HG03442 (cell line): Measurements from ENCODE around the gene NAPB.

Experiments
- ATAC-seq: cut with Tn5 transposase; IDR thresholded peaks from one replicate; pipeline ENCODE4 v1.9.1; 2021; ENCODE audit warnings: mild to moderate bottlenecking, moderate library complexity; ENCODE audit not compliant: unreplicated experiment

Gene NAPB

GRCh38 chr20:23438661-23439060 is 17.4 kb upstream of the NAPB start:
- ATAC-seq = no peak

- ATAC-seq = no peak
Observed at GRCh38 chr20:23437126-23437899, 16.0 kb upstream of the NAPB start.

- ATAC-seq = no peak
Observed at GRCh38 chr20:23436681-23437080, 15.4 kb upstream of the NAPB start.

- no peak for ATAC-seq
Observed at GRCh38 chr20:23435626-23436539, 14.6 kb upstream of the NAPB start.

GRCh38 chr20:23434521-23435313 is 13.4 kb upstream of the NAPB start:
- ATAC-seq = no peak

- ATAC-seq = no peak
Observed at GRCh38 chr20:23433628-23434027, 12.3 kb upstream of the NAPB start.

GRCh38 chr20:23425129-23425528 is 3.8 kb upstream of the NAPB start:
- no peak for ATAC-seq

GRCh38 chr20:23419995-23420901 is 1.0 kb downstream of the NAPB start:
- ATAC-seq = peak; percentile 21

- ATAC-seq = no peak
Observed at GRCh38 chr20:23419657-23419994, 1.7 kb downstream of the NAPB start.

GRCh38 chr20:23417861-23418260 is 3.4 kb downstream of the NAPB start:
- no peak for ATAC-seq

- no peak for ATAC-seq
Observed at GRCh38 chr20:23415959-23416583, 5.2 kb downstream of the NAPB start.

- no peak for ATAC-seq
Observed at GRCh38 chr20:23415555-23415954, 5.7 kb downstream of the NAPB start.

GRCh38 chr20:23414526-23415188 is 6.6 kb downstream of the NAPB start:
- ATAC-seq = no peak

- no peak for ATAC-seq
Observed at GRCh38 chr20:23413862-23414422, 7.3 kb downstream of the NAPB start.

- ATAC-seq = no peak
Observed at GRCh38 chr20:23412026-23412425, 9.3 kb downstream of the NAPB start.

GRCh38 chr20:23410916-23411695 is 10.2 kb downstream of the NAPB start:
- no peak for ATAC-seq

GRCh38 chr20:23409800-23410199 is 11.5 kb downstream of the NAPB start:
- ATAC-seq = no peak

- no peak for ATAC-seq
Observed at GRCh38 chr20:23408957-23409356, 12.3 kb downstream of the NAPB start.
